HG02943 (cell line): ENCODE results near the gene UNG.
A peak's percentile ranks its signal among the peaks of the same experiment; 100 is the strongest.

Experiments
- ATAC-seq: cut with Tn5 transposase; IDR thresholded peaks from one replicate; pipeline ENCODE4 v1.9.1; 2021; ENCODE audit warnings: mild to moderate bottlenecking, low read depth, moderate library complexity; ENCODE audit not compliant: unreplicated experiment

Gene UNG

DNA sequence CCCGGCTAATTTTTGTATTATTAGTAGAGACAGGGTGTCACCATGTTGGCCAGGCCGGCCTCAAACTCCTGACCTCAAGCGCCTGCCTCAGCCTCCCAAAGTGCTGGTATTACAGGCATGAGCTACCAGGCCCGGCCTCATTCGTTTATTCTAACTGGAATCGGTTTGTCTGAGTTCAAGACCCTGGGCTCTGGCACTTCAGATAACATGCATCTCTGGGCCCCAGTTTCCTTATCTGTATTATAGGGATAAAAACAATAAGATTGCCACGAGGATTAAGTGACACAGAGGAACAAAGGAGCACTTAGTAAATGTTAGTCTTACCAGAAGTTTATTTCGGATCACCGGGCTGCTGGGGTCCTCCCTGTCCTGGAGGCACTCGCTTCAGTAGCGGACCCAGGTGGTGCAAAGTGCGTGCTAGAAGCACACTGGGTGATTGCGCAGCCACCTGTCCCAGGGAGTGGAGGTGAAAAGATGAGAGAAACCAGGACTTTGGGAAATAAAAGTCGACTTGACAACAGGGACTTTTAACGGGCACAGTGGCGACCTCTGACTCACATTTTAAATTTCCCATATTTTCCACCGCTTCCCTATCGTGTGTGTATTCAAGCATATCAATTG lies 56.5 kb downstream of the UNG start:
- ATAC-seq: no peak

DNA sequence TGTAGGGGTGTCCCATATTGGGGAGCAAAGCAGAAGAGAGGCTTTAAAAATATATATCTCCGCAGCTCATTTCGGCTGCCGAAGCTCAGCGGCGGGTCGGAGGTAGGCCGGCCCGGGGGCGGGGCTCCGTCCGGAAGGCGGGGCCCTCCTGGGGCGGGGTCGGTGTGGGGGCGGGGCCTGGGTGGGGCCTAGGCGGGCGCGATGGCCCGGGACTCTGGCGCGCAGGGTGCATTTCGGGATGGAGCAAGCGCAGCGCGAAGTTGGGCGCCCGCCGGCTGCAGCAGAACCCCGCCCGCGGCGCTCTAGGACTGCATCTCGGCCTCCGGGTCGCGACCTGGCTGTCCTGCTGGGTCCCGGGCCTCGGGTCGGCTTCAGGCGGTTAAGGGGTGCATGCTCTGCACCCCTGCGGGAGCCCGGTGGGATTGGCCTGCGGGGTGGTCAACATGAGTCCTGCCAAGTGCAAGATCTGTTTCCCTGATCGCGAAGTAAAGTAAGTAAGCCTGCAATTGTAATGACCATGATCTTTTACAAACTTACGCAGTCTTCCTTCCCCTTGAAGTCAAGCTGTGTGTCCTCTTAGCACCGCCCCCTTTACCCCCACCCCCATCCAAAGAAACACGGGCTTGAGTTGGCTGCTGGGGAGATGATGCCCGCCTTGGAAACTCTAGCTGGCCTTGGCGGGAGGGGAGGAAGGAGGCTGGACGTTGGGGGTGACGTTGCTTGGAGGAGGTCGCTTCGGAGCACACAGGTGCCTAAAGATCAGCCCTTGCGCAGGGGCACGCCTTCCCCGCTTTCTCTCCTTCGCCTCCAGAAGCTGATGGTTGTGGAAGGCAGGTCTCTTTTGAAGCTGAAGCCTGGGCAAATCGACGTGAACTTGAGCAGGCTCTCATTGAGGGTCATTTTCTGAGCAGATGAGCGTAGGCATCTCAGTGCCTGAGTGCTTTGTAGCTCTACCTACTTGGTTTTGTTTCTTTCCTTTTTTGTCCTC lies 57.3 kb downstream of the UNG start:
- peak; percentile 83 for ATAC-seq

DNA sequence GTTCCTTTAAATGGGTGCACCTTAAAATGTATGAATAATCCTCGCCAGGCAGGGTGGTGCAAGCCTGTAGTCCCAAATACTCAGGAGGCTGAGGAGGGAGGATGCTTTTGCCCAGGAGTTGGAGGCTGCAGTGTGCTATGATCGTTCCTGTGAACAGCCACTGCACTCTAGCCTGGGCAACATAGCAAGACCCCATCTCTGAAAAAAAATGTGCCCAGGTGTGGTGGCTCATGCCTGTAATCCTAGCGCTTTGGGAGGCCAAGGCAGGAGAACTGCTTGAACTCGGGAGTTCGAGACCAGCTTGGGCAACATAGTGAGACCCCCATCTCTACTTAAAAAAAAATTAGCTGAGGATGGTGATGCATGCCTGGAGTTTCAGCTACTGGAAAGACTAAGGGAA lies 58.6 kb downstream of the UNG start:
- ATAC-seq: no peak

DNA sequence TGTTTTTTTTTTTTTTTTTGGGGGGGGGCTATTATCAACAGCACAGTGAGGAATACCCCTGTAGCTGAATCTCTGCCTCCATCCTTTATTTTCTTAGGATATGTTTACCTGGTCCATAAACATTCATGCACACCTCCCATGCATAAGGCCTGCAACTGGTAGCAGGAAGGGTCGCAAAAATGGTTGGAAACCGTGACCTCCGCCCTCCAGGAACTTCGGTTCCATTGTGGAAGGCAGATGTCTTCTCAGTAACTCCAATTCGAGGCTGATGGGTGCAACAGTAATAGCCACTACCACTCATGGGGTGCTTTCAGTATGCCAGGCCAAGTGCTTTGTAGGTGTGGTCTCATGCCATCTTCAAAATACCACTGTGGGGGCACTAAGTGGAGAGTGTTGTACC lies 59.2 kb downstream of the UNG start:
- no peak for ATAC-seq

DNA sequence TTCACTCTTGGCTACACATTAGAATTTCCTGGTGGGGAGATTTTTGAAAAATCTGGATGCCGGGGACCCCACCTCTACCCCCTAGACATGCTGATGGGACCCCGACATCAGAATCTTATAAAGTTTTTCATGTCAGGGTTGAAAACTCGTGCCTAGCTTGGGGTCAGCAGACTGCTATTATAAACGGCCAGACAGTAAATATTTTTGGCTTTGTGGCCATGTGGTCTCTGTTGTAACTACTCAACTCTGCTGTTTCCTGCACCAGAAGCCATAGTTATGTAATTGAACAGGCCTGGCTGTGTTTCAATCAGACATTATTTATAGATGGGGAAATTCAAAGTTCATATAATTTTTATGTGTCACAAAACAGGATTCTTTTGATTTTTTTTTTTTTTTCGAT lies 60.6 kb downstream of the UNG start:
- no peak for ATAC-seq

DNA sequence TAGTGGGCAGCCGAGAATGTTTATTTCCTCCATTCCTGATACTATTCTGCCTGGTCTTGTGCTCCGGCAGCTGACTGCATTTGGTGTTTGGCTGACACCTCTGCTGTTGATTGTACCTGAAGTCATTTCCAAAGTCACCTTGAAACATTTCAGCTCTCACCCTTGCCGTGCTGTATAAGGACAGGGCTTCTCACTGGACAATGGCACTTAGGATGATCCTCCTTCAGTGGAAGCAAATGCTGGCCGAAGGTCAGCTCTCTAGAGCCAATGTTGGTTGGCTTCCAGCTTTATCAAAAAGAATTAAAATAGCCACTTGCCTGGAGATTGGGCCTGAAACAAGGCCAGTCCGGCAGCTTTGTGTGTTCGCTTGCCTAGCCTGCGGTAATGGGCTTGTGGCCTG lies 63.0 kb downstream of the UNG start:
- no peak for ATAC-seq
